CD14-positive monocyte (primary cell): ENCODE data around the gene NPW. TPM values are rescaled to one million over a fixed set of nuclear protein-coding genes. Genes with fewer than 3 reads are reported as not detected.

Source experiments
- DNase-seq, 3 donors: peaks; one replicate each; pipeline ENCODE4 v3.0.0-alpha.2; 2011 to 2022
- H2AFZ ChIP-seq: 2 replicates; pipeline ENCODE4 v1.6.0; 2012; ENCODE audit warnings: mild to moderate bottlenecking, low read depth, low read length, inconsistent platforms; ENCODE audit not compliant: insufficient read depth, poor library complexity, severe bottlenecking
- H3K27ac ChIP-seq, 2 donors: 1 replicate in 1 of 2; 2 replicates in 1 of 2; pipeline ENCODE4 v1.5.1; 2012 to 2013; ENCODE audit warnings: low read length in 2 of 2, control low read depth in 1 of 2, inconsistent platforms in 1 of 2, low read depth in 1 of 2, mild to moderate bottlenecking in 1 of 2
- H3K27me3 ChIP-seq, 2 donors: one replicate each; pipeline versions ENCODE4 v1.6.0 to v1.6.1; 2011 to 2013; ENCODE audit warnings: low read length in 2 of 2; ENCODE audit not compliant: control insufficient read depth in 2 of 2, insufficient read depth in 2 of 2
- H3K36me3 ChIP-seq, 2 donors: replicated peaks in 1 of 2; 1 replicate in 1 of 2; 2 replicates in 1 of 2; pipeline versions ENCODE4 v1.5.1 to v1.6.1; 2012 to 2013; ENCODE audit warnings: low read length in 2 of 2, control low read depth in 1 of 2, inconsistent platforms in 1 of 2, mild to moderate bottlenecking in 1 of 2; ENCODE audit not compliant: insufficient read depth in 2 of 2, control insufficient read depth in 1 of 2
- H3K4me1 ChIP-seq, 2 donors: 1 replicate in 1 of 2; 2 replicates in 1 of 2; pipeline versions ENCODE4 v1.5.1 to v1.6.1; 2012 to 2013; ENCODE audit warnings: low read length in 2 of 2, control low read depth in 1 of 2, inconsistent platforms in 1 of 2, mild to moderate bottlenecking in 1 of 2, moderate library complexity in 1 of 2; ENCODE audit not compliant: insufficient read depth in 2 of 2, control insufficient read depth in 1 of 2
- H3K4me2 ChIP-seq: replicated peaks from 2 replicates; pipeline ENCODE3; 2012; ENCODE audit warnings: low read length, moderate library complexity, mild to moderate bottlenecking; ENCODE audit not compliant: poor library complexity, severe bottlenecking; ENCODE audit errors: extremely low read depth
- H3K4me3 ChIP-seq, 3 experiments: fragments of 200-600 bp in 1 of 3; sonication (generic) in 1 of 3; replicated peaks in 1 of 3; 1 replicate in 2 of 3; 2 replicates in 1 of 3; pipeline ENCODE4 v1.5.1; 2011 to 2013; ENCODE audit warnings: low read length in 3 of 3, mild to moderate bottlenecking in 3 of 3, control low read depth in 2 of 3, low read depth in 2 of 3, inconsistent platforms in 1 of 3, moderate library complexity in 1 of 3
- H3K79me2 ChIP-seq: 2 replicates; pipeline ENCODE4 v1.6.0; 2012; ENCODE audit warnings: mild to moderate bottlenecking, control low read depth, inconsistent platforms, low read length, moderate library complexity; ENCODE audit not compliant: insufficient read depth
- H3K9ac ChIP-seq: 2 replicates; pipeline ENCODE4 v1.6.0; 2017; ENCODE audit warnings: low read length, mild to moderate bottlenecking; ENCODE audit not compliant: insufficient read depth, poor library complexity, severe bottlenecking
- H3K9me3 ChIP-seq, 2 donors: replicated peaks in 1 of 2; 1 replicate in 1 of 2; 2 replicates in 1 of 2; pipeline versions ENCODE4 v1.5.1 to v1.6.1; 2012 to 2013; ENCODE audit warnings: low read length in 2 of 2, control low read depth in 1 of 2; ENCODE audit not compliant: control insufficient read depth in 1 of 2, insufficient read depth in 1 of 2
- H4K20me1 ChIP-seq: 2 replicates; pipeline ENCODE4 v1.6.0; 2012; ENCODE audit warnings: mild to moderate bottlenecking, low read length, control low read depth, moderate library complexity; ENCODE audit not compliant: insufficient read depth
- H3K27ac Mint-ChIP-seq, 7 donors: one replicate each; pipeline ENCODE4 v1.8.0; 2020; ENCODE audit warnings: mild to moderate bottlenecking in 7 of 7, mixed read lengths in 7 of 7, moderate library complexity in 6 of 7, inconsistent platforms in 2 of 7
- H3K27me3 Mint-ChIP-seq, 3 donors: one replicate each; pipeline ENCODE4 v1.8.0; 2021 to 2022; ENCODE audit warnings: low read depth in 3 of 3, mild to moderate bottlenecking in 3 of 3, mixed read lengths in 3 of 3, moderate library complexity in 3 of 3, inconsistent platforms in 1 of 3
- H3K36me3 Mint-ChIP-seq, 2 donors: one replicate each; pipeline ENCODE4 v1.8.0; 2020; ENCODE audit warnings: mixed read lengths in 2 of 2, inconsistent platforms in 1 of 2, mild to moderate bottlenecking in 1 of 2
- H3K4me1 Mint-ChIP-seq: one replicate; pipeline ENCODE4 v1.8.0; 2020; ENCODE audit warnings: mild to moderate bottlenecking, mixed read lengths
- H3K4me3 Mint-ChIP-seq, 2 donors: one replicate each; pipeline ENCODE4 v1.8.0; 2020; ENCODE audit warnings: mild to moderate bottlenecking in 2 of 2, mixed read lengths in 2 of 2, moderate library complexity in 1 of 2
- H3K9me3 Mint-ChIP-seq, 7 donors: one replicate each; pipeline ENCODE4 v1.8.0; 2020 to 2022; ENCODE audit warnings: mixed read lengths in 7 of 7, mild to moderate bottlenecking in 6 of 7, moderate library complexity in 6 of 7, inconsistent platforms in 2 of 7
- WGBS: methylation state at CpG from one replicate; pipeline ENCODE4 v1.1.5; 2013; ENCODE audit warnings: missing lambda C conversion rate; ENCODE audit not compliant: insufficient coverage; 5-methylcytosine and 5-hydroxymethylcytosine counted together
- intact Hi-C, 2 donors: fragments of 100-400 bp; cut with micrococcal nuclease; formaldehyde crosslinking; loops; one replicate each; pipeline versions ENCODE4 v1.15.0 to v1.15.1; 2023
- polyA plus RNA-seq, 3 donors: library from polyadenylated mRNA; depleted of rRNA in 1 of 3; unstranded in 2 of 3; stranded (reverse) in 1 of 3; fragments of 300-500 nt in 2 of 3; fragments of >200 nt in 1 of 3; fragmentation: Illumina TruSeq in 2 of 3; gene quantifications; 1 replicate in 2 of 3; 2 replicates in 1 of 3; pipeline ENCODE4 v1.2.3, GENCODE V29; 2012 to 2021
- TF ChIP-seq, protein P1 (sequence below): fragments of 200-600 bp; IDR thresholded peaks from one replicate; pipeline ENCODE4 v1.8.0; 2022; ENCODE audit warnings: antibody characterized with exemption, mild to moderate bottlenecking

NPW gene
- polyA plus RNA-seq, 3 donors = not detected

DNA sequence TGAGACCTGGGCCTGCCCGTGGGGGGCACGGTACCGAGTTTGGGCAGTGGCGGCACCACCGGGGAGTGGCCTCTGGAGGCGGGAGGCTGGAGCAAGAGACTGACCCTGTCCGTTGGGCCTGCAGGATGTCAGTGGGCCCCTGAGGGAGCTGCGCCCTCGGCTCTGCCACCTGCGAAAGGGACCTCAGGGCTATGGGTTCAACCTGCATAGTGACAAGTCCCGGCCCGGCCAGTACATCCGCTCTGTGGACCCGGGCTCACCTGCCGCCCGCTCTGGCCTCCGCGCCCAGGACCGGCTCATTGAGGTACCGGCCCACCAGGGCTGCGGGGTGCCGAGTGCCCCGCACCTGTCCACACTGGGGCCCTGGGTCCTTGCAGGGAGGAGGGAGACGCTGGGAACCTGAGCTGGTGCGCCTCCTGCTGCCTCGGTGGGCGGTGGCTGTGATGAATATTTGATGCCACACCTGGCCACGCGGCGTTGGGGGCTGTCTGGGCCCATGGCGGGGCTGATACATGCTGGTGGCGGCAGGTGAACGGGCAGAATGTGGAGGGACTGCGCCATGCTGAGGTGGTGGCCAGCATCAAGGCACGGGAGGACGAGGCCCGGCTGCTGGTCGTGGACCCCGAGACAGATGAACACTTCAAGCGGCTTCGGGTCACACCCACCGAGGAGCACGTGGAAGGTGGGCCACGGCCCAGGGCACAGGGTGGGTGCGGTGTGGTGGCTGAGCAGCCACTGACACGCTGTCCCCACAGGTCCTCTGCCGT is 16.8 kb downstream of the NPW start:
- 97% methylated on average over 43 of the region's 47 CpGs for WGBS
- Mint-ChIP-seq H3K9me3 (no peaks in the 10 kb centered on the region), H3K4me3 (no peak overlapping the region)

DNA sequence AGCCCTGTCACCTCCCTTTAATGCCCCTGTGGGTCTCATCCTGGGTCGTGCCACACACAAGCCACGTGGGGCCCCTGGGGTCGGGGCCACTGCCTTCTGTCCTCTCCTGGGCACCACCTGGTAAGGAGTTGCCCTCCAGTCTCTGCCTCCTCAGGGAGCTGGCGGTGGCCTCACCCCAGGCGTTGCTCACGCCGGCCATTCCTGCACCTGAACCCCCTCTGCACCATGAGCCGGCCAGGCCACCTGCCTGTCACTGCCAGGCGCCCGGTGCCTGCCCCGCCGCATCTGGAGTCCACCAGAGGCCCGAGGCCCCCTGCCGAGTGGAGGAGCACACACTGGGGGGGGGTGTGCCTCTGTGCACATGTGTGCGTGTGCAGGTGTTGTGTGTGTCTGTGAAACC is 17.5 kb downstream of the NPW start:
- no peak for DNase-seq
- H3K27ac ChIP-seq = no peak overlapping the region
- no peak overlapping the region for H3K9ac ChIP-seq
- intact Hi-C loops = no loop called here
- 95% methylated on average over 10 of the region's 15 CpGs for WGBS
- no peaks in the 10 kb centered on the region for H3K9me3 Mint-ChIP-seq
- TF ChIP-seq, protein P1, sequence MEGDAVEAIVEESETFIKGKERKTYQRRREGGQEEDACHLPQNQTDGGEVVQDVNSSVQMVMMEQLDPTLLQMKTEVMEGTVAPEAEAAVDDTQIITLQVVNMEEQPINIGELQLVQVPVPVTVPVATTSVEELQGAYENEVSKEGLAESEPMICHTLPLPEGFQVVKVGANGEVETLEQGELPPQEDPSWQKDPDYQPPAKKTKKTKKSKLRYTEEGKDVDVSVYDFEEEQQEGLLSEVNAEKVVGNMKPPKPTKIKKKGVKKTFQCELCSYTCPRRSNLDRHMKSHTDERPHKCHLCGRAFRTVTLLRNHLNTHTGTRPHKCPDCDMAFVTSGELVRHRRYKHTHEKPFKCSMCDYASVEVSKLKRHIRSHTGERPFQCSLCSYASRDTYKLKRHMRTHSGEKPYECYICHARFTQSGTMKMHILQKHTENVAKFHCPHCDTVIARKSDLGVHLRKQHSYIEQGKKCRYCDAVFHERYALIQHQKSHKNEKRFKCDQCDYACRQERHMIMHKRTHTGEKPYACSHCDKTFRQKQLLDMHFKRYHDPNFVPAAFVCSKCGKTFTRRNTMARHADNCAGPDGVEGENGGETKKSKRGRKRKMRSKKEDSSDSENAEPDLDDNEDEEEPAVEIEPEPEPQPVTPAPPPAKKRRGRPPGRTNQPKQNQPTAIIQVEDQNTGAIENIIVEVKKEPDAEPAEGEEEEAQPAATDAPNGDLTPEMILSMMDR = no peak
- no peak overlapping the region for H3K4me3 ChIP-seq
- no peak overlapping the region for H3K4me2 ChIP-seq
- peaks cover 16 to 17% of the 10 kb centered on the region in 2 donors for H3K4me1 ChIP-seq
- H3K27ac Mint-ChIP-seq = no peak overlapping the region
- peaks cover 0 to 20% (median 9%) of the 10 kb centered on the region in 3 donors for H3K27me3 Mint-ChIP-seq
- H3K27me3 ChIP-seq = peaks cover 0 to 4% of the 10 kb centered on the region in 2 donors
- no peaks in the 10 kb centered on the region for H3K36me3 Mint-ChIP-seq
- no peaks in the 10 kb centered on the region for H3K36me3 ChIP-seq
- no peak overlapping the region for H3K4me3 Mint-ChIP-seq
- H3K4me1 Mint-ChIP-seq = peaks cover 13% of the 10 kb centered on the region
- H2AFZ ChIP-seq = no peak overlapping the region
- no peaks in the 10 kb centered on the region for H4K20me1 ChIP-seq
- no peaks in the 10 kb centered on the region for H3K79me2 ChIP-seq
- no peaks in the 10 kb centered on the region for H3K9me3 ChIP-seq

More for the DNA sequence above, 16.8 kb downstream of the NPW start:
- Histone ChIP-seq H3K4me3 (no peak overlapping the region), H3K36me3 (no peaks in the 10 kb centered on the region), H3K9me3 (no peaks in the 10 kb centered on the region), H3K9ac (no peak overlapping the region), H4K20me1 (no peaks in the 10 kb centered on the region), H3K27ac (no peak overlapping the region), H3K79me2 (no peaks in the 10 kb centered on the region), H3K4me1 (peaks cover 16 to 17% of the 10 kb centered on the region in 2 donors), H2AFZ (no peak overlapping the region), H3K27me3 (peaks cover 0 to 4% of the 10 kb centered on the region in 2 donors), H3K4me2 (no peak overlapping the region)
- no peak overlapping the region for H3K27ac Mint-ChIP-seq
- peaks cover 13% of the 10 kb centered on the region for H3K4me1 Mint-ChIP-seq
- TF ChIP-seq, protein P1 = no peak
- no peak for DNase-seq
- peaks cover 0 to 25% (median 9%) of the 10 kb centered on the region in 3 donors for H3K27me3 Mint-ChIP-seq
- no peaks in the 10 kb centered on the region for H3K36me3 Mint-ChIP-seq
- intact Hi-C loops = no loop called here
